Spleen (tissue), 7 donors: Measurements from ENCODE around the gene OR7A5.

ENCODE experiments used
- CTCF ChIP-seq, 11 experiments: fragments of 200-600 bp in 7 of 11; fragments of 450-650 bp in 4 of 11; sonication (generic) in 4 of 11; IDR thresholded peaks in 8 of 11; conservative IDR thresholded peaks in 3 of 11; 1 replicate in 7 of 11; 2 replicates in 4 of 11; pipeline versions ENCODE4 v1.4.0 to v1.8.0; 2016 to 2021; ENCODE audit warnings: antibody characterized with exemption in 11 of 11, inconsistent platforms in 4 of 11, mild to moderate bottlenecking in 1 of 11
- POLR2A ChIP-seq, 3 donors: fragments of 450-650 bp; IDR thresholded peaks; one replicate each; pipeline ENCODE4 v1.5.1; 2017; ENCODE audit warnings: antibody characterized with exemption in 3 of 3, mild to moderate bottlenecking in 1 of 3
- donor health status: DM: no; HTN: no; CAD: no; lungs with moderate emphysema.
- donor health status: DM: no; HTN: no; CAD: no.
- donor health status: DM: no; HTN: no; CAD: no.

DNA sequence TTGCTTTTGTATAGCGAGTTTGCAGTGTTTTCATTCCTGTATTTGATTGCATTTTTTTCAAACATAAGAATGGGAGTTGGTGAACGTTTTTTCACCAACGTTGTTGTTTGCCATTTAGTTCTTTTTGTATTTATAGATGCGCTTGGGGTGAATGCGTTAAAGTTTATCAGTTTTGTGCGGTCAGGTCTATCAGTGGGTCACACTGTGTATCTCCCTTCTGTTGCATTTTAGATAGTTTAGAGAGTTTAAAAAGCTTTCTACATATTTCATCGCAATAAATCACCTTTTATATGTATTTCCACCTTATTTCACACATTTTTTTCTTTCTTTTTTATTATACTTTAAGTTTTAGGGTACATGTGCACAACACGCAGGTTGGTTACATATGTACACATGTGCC lies 16.4 kb downstream of the OR7A5 start:
- TF ChIP-seq CTCF (IDR thresholded peaks at IDR 0.05 in 8 of 11, conservative IDR thresholded peaks at IDR 0.05 in 3 of 11): no peak
- TF ChIP-seq POLR2A (IDR thresholded peaks at IDR 0.05): no peak
